Measurements from ENCODE around the gene MMP17.

MMP17 gene

DNA sequence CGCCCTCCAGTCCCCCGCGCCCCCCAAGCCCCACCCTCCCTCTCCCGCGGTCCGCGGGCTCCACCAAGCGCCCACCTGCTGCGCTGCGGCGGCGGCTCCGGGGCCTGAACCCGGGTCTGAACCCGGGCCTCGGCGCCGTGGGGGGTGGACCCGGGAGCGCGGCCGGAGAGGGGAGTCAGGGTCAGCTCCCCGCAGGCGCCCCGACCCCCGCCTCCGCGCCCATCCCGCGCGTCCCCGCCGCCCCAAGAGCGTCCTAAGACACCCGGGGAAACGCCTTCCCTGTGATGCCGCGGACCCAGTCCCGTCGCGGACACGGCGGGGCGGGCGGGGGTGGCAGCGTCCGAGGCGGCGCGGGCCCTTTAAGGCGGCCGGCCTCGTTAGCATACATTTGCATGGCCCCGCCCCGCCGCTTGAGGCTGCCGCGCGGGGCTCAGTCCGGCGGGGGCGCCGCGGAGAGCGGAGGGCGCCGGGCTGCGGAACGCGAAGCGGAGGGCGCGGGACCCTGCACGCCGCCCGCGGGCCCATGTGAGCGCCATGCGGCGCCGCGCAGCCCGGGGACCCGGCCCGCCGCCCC lies at the start of gene MMP17:
Gene MMP17, plus strand, starts transcription at position 433 of the 574 bp plus-strand sequence. Its CDS starts 102 bp downstream, at position 535.
- peak in 1 of 2 experiments; percentile 15 for DNase-seq

GRCh38 chr12:131779027-131779426 lies 49.2 kb upstream of the MMP17 start:
- no peak for DNase-seq

GRCh38 chr12:131782061-131782460 lies 46.1 kb upstream of the MMP17 start:
- no peak for DNase-seq

GRCh38 chr12:131783915-131784541 lies 44.2 kb upstream of the MMP17 start:
- DNase-seq: no peak

DNA sequence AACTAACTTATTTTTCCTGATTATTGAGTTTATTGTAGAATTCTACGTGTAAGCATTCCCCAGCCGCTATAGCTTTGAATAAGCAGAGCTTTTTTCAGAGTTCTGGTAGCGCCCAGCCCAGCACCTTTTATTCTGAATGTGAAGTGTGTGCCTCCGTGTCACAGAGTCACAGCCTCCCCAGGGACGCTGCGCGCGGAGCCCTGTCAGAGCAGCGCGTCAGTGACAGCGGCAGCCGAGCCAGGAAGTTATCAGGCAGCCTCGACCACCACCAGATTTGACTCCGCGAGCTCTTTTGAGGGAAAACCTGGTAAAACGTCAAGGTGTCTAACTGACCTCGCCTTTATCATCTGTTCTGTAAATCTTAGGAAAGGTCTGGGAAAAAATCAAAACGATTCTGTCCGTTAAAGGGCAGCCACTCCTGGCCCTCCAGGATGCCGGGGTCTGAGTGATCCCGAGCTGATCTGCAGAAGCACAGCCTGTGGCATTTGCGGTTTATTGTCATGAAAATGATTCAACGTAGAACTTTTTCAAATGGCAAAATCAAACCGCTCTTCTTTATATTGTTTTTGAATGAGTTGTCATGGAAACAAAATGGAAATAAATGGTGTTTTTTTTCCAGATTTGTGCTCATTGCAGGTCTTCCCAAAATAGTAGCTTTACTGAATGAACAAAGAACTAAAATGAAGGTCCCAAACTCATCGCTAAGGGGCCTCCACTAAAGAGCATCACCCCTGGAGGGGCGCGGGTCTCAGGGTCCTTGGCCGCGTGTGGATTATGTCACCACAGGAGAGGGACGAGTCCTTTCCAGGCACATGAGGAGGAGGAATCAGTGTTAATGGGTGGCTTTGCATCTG lies 43.1 kb upstream of the MMP17 start:
- DNase-seq: no peak

GRCh38 chr12:131785763-131786330 lies 42.3 kb upstream of the MMP17 start:
- no peak for DNase-seq

DNA sequence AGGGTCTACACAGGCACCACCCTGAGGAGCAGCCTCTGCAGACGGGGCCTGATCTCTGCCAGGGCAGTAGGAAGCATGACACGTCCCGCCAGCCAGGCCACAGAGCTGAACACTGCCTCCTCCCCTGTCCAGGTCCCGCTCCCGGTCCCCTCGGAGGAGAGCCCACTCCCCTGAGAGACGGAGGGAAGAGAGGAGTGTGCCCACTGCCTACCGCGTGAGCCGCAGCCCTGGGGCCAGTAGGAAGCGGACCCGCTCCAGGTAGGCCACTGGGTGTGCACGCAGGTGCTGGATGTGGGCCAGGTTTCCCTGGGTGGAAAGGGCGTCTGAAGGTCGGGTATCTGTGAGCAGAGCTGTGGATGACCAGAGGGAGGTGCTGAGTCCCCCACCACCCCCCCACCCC lies 41.9 kb upstream of the MMP17 start:
- DNase-seq: no peak

GRCh38 chr12:131787143-131787660 lies 41.0 kb upstream of the MMP17 start:
- no peak for DNase-seq

GRCh38 chr12:131788070-131788469 lies 40.1 kb upstream of the MMP17 start:
- no peak for DNase-seq

DNA sequence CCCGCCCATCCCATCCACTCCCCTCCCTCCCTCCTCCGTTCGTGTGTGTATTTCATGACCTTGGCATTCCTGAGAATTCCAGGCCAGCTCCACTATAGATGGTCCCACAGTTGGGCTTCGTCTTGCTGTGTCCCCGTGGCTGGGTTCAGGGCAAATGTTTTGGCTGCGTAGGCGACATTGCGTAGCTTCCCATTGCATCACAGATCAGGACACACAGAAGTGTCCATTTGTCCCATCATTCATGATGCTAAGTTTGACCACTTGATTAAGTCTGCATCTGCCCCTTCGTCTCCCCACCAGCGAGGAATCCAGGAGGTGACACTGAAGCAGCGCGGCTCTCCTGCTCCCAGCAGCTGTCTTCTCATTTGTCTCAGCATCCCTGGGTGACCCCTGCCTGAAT lies 38.6 kb upstream of the MMP17 start:
- no peak for DNase-seq

DNA sequence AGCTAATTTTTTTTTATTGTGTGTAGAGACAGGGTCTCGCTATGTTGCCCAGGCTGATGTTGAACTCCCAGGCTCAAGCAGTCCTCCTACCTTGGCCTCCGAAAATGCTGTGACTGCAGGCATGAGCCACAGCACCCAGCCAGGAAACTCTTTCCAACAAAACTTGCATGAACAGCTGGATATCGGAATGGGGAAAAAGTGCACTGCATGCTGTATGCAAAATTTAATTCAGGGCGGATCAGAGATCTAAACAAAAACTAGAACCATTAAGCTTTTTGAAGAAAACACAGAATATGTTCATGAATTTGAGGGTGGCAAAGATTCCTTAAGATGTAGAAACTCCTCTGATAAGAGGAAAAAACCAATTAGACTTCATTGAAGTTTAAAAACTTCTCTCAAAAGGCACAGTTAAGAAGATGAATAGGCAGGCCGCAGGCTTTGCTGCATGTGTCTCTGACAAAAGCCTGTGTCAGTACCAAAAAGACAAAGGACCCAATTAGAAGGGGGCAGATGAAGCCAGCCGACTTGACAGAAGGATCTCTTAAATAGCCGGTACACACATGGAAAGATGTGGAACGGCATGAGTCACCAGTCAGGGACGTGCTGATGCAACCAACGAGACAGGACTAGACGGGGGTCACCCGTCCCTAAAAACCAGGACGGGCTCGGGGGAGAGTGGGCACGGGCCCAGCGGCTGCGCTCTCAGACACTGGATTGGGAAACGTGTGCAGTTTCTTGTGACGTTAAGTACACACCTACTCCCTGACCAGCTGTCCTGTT lies 34.8 kb upstream of the MMP17 start:
- DNase-seq: no peak

- no peak for DNase-seq
Measured at GRCh38 chr12:131794061-131794460, 34.1 kb upstream of the MMP17 start.

GRCh38 chr12:131794573-131794972 lies 33.6 kb upstream of the MMP17 start:
- DNase-seq: no peak

GRCh38 chr12:131795064-131795463 lies 33.1 kb upstream of the MMP17 start:
- peak; percentile 22 to 68 for DNase-seq

GRCh38 chr12:131795690-131796410 lies 32.3 kb upstream of the MMP17 start:
- DNase-seq: peak; percentile 80 to 85

GRCh38 chr12:131796411-131796736 lies 31.8 kb upstream of the MMP17 start:
- DNase-seq: no peak

DNA sequence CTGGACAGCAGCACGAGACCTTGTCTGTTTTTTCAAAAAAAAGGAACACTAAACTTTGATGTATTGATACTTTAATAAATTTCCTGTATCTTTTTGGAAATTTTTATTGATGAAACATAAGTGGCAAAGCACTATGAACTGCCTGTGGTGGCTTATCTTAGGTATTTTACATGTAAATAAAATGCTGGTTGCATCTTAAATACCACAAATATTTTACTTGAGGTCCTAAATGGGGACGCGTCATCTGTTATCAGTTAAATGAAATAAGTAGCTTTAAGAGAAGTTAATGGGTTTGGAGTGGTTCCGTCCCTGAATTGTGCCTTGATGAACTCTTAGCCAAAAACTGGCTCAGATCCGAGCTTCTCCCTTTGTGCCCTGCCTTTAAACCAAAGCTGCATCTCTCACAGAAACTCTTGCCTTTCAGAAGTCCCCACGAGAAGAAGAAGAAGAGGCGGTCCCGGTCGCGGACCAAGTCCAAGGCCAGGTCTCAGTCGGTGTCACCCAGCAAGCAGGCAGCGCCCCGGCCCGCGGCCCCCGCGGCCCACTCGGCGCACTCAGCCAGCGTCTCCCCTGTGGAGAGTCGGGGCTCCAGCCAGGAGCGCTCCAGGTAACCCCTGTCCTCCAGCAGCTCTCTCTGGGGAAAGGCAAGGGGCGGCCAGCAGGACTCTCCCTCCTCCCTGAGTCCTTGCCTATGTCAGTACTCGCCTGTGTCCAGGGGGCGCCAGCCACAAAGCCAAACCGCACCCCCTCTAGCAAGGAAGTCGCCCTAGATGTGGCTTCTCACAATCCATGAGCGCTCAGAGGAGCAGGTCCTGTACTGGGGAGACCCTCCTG lies 31.2 kb upstream of the MMP17 start:
- DNase-seq: no peak

GRCh38 chr12:131797588-131797934 lies 30.6 kb upstream of the MMP17 start:
- DNase-seq: no peak

- DNase-seq: no peak
Measured at GRCh38 chr12:131799195-131799594, 29.0 kb upstream of the MMP17 start.

DNA sequence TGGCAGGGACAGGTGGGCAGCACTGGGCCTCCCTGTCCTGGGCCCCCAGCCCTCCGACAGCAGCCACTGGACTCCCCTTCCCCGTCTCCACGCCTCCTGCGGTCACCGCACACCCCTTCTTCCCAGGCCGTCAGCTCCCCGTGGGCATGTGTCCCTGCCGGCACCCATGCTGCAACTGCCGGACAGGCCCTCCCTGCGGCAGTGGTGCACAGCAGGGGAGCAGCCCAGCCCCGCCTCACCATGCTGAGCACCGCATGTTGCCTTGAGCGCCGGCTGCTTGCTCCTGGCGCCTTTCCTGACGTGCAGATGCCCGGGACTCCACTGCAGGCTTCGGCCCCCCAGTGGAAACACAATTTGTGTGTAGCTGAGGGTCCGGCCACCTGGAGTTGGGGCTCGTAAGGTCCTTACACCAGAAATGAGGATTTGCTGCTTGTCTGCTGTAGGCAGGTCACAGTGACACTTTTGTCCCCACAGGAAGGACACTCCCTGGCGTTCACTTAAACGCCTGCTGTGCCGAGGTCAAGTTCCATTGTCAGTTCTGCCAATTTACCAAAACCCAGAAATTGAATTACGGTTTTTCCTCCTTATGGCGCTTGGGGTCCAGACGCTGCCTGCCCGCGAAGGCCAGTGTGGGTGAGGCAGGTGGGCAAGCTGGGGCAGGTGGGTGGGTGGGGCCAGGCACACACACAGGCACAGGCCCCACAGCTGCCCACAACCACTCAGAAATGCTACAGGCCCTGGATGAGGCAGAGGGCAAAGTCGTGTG lies 28.2 kb upstream of the MMP17 start:
- no peak for DNase-seq
